Measurements from ENCODE around the gene RBMS3. TPM values are rescaled to one million over a fixed set of nuclear protein-coding genes. Genes with fewer than 3 reads are reported as not detected.

Gene RBMS3
- total and polyA plus RNA-seq, 2 of the 13 experiments (the other 11 are each of a cell fraction or from before 2014, with no cell fraction given): not detected

- no peak overlapping the region for H3K27ac ChIP-seq (ENCODE audit: extremely low read length, insufficient read depth, low read length)
- H3K9ac ChIP-seq (ENCODE audit: insufficient read depth, low read depth, low read length): no peak overlapping the region
- BruUV-seq (replicated peaks): no TSS peak
- ChIA-PET CTCF (ENCODE audit: low intra/inter-chr PET ratio, low total read pairs) (no interaction called here), POLR2A (no interaction called here)
- no peak overlapping the region for H2AFZ ChIP-seq (ENCODE audit: low read length)
- DNase-seq (ENCODE audit: low spot score) (no peak), ATAC-seq (no peak), FAIRE-seq (no peak)
- no peaks in the 10 kb centered on the region for H3K27me3 ChIP-seq (ENCODE audit: control insufficient read depth in 1 of 2, insufficient read depth in 2 of 2, low read length in 2 of 2)
- intact Hi-C loops (cut with micrococcal nuclease; ENCODE audit: unreplicated experiment) (no loop called here), in situ Hi-C loops (cut with HindIII; ENCODE audit: extremely low pct_ligation_motif_present, low pct_unique_long_range_greater_than_20kb) (no loop called here)
- 0 out of 2 replicates have a peak, but pooled peaks cover 2% of the 10 kb centered on the region for H4K20me1 ChIP-seq (ENCODE audit: insufficient read depth, low read length)
- no peaks in the 10 kb centered on the region for H3K36me3 ChIP-seq (replicated peaks in 1 of 2; ENCODE audit: control insufficient read depth in 1 of 2, insufficient read depth in 2 of 2, low read length in 2 of 2)
- no peaks in the 10 kb centered on the region for H3K9me3 ChIP-seq (ENCODE audit: low read length)
- H3K4me2 ChIP-seq (ENCODE audit: low read depth, low read length): no peak overlapping the region
- no peaks in the 10 kb centered on the region for H3K4me1 ChIP-seq (ENCODE audit: insufficient read depth, low read length)
- H3K79me2 ChIP-seq (ENCODE audit: insufficient read depth, low read length): no peaks in the 10 kb centered on the region
- H3K4me3 ChIP-seq (replicated peaks in 1 of 3; ENCODE audit: insufficient read depth in 1 of 3, low read depth in 2 of 3, low read length in 3 of 3): no peak overlapping the region
- 0% methylated on average over 4 of the region's 4 CpGs for WGBS (ENCODE audit: low lambda C conversion rate)
- TF ChIP-seq ZNF280D (CRISPR knock-in tag; IDR thresholded peaks at IDR 0.05) (no peak), DR1 (CRISPR knock-in tag; IDR thresholded peaks at IDR 0.05) (no peak), TMF1 (CRISPR knock-in tag; IDR thresholded peaks at IDR 0.05; ENCODE audit: low read depth) (no peak), THRA (CRISPR knock-in tag; IDR thresholded peaks at IDR 0.05; ENCODE audit: borderline replicate concordance) (no peak), HOXD1 (CRISPR knock-in tag; IDR thresholded peaks at IDR 0.05) (no peak), CREM (IDR thresholded peaks at IDR 0.05) (no peak), CREM (CRISPR knock-in tag; IDR thresholded peaks at IDR 0.05) (no peak), ZNF317 (CRISPR knock-in tag; IDR thresholded peaks at IDR 0.05) (no peak), ATRX (CRISPR knock-in tag; IDR thresholded peaks at IDR 0.05; ENCODE audit: borderline replicate concordance) (no peak), NCOR1 (IDR thresholded peaks at IDR 0.05; ENCODE audit: borderline replicate concordance, low read length) (no peak)
- TF ChIP-seq, protein P1, sequence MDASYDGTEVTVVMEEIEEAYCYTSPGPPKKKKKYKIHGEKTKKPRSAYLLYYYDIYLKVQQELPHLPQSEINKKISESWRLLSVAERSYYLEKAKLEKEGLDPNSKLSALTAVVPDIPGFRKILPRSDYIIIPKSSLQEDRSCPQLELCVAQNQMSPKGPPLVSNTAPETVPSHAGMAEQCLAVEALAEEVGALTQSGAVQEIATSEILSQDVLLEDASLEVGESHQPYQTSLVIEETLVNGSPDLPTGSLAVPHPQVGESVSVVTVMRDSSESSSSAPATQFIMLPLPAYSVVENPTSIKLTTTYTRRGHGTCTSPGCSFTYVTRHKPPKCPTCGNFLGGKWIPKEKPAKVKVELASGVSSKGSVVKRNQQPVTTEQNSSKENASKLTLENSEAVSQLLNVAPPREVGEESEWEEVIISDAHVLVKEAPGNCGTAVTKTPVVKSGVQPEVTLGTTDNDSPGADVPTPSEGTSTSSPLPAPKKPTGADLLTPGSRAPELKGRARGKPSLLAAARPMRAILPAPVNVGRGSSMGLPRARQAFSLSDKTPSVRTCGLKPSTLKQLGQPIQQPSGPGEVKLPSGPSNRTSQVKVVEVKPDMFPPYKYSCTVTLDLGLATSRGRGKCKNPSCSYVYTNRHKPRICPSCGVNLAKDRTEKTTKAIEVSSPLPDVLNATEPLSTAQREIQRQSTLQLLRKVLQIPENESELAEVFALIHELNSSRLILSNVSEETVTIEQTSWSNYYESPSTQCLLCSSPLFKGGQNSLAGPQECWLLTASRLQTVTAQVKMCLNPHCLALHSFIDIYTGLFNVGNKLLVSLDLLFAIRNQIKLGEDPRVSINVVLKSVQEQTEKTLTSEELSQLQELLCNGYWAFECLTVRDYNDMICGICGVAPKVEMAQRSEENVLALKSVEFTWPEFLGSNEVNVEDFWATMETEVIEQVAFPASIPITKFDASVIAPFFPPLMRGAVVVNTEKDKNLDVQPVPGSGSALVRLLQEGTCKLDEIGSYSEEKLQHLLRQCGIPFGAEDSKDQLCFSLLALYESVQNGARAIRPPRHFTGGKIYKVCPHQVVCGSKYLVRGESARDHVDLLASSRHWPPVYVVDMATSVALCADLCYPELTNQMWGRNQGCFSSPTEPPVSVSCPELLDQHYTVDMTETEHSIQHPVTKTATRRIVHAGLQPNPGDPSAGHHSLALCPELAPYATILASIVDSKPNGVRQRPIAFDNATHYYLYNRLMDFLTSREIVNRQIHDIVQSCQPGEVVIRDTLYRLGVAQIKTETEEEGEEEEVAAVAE (CRISPR knock-in tag; IDR thresholded peaks at IDR 0.05; ENCODE audit: borderline replicate concordance): no peak
Observed at GRCh38 chr3:29611252-29611651, 330.4 kb downstream of the RBMS3 start.
